Activated B cell treated with CpG ODN at 0.5 μM for 24 hours (primary cell): Measurements from ENCODE around the gene CDC26. TPM values are rescaled to one million over a fixed set of nuclear protein-coding genes. Genes with fewer than 3 reads are reported as not detected.

ENCODE experiments used
- ATAC-seq: fragments of 200-7000 bp; cut with Tn5 transposase; one replicate; pipeline ENCODE4 v1.10.0; 2021; ENCODE audit warnings: low read depth, mild to moderate bottlenecking, moderate library complexity
- CTCF ChIA-PET: fragments of 350-600 bp; sonication (Branson Sonifier 250); formaldehyde crosslinking; loops from one replicate; lab custom pipeline; 2021; ENCODE audit warnings: antibody characterized with exemption; lab: Charles Lee
- POLR2A ChIA-PET: fragments of 350-600 bp; sonication (Branson Sonifier 250); formaldehyde crosslinking; loops from one replicate; lab custom pipeline; 2021; ENCODE audit warnings: antibody characterized with exemption; lab: Charles Lee
- DNase-seq: peaks from one replicate; pipeline ENCODE4 v3.0.0; 2022
- H3K27ac Mint-ChIP-seq: one replicate; pipeline ENCODE4 v1.8.0; 2020; ENCODE audit warnings: mixed read lengths
- H3K27me3 Mint-ChIP-seq: one replicate; pipeline ENCODE4 v1.8.0; 2021; ENCODE audit warnings: mixed read lengths
- H3K36me3 Mint-ChIP-seq: one replicate; pipeline ENCODE4 v1.8.0; 2021; ENCODE audit warnings: low read depth, mixed read lengths
- H3K4me1 Mint-ChIP-seq: one replicate; pipeline ENCODE4 v1.8.0; 2021; ENCODE audit warnings: mixed read lengths
- H3K4me3 Mint-ChIP-seq: one replicate; pipeline ENCODE4 v1.8.0; 2020; ENCODE audit warnings: mild to moderate bottlenecking, mixed read lengths
- H3K9me3 Mint-ChIP-seq: one replicate; pipeline ENCODE4 v1.8.0; 2020; ENCODE audit warnings: mixed read lengths
- intact Hi-C: fragments of 100-400 bp; cut with micrococcal nuclease; formaldehyde crosslinking; loops from one replicate; pipeline ENCODE4 v1.15.1; 2024
- total RNA-seq: library from RNA; stranded (reverse); gene quantifications from 2 replicates; pipeline ENCODE4 v1.2.3, GENCODE V29; 2022
- TF ChIP-seq, protein P1 (sequence below): fragments of 200-600 bp; IDR thresholded peaks from one replicate; pipeline ENCODE4 v1.8.0; 2022; ENCODE audit warnings: antibody characterized with exemption, mild to moderate bottlenecking

CDC26 gene
- total RNA-seq, 1 donor from 2014 or later = 30.4 TPM

DNA sequence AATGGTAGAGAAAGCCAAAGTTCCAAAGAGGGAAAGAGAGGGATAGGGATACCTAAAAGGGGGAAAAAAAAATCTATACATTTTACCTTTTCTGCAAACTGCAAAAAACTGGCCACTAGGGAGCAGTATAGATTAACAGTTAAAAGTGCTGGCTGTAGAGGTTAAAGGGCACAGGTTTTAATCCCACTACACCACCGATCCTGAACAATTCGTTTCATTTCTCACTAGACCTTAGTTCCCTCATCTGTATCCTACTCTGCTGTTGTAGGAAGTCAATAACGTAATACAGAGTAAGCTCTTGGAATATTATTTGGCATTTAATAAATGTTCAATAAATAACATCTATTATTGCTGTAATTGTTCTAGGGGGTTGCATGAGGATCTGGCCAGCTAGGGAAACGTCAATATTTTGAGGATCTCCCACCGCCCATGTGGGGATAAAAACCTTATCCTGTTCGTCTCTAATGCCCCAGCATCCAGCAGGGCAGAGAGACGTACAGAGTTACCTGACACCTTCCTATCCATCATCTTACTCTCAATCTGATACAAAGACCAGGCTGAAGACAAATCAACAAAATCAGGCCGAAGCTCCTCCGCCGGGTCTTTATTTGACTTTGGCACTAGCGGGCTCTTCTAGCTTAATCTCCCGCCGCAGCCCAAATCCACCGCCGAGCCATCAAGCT lies 757 bp downstream of the CDC26 start:
- Mint-ChIP-seq H3K4me1 (peaks cover 9% of the 10 kb centered on the region), H3K4me3 (no peak overlapping the region), H3K36me3 (peaks cover 52% of the 10 kb centered on the region), H3K27me3 (no peaks in the 10 kb centered on the region), H3K27ac (no peak overlapping the region), H3K9me3 (no peaks in the 10 kb centered on the region)
- DNase-seq = no peak
- intact Hi-C loops = loop anchor here (1.0 to 5.0 kb wide), 11 partner anchors 53 to 1792 kb away; partner anchors contain the start of genes ALAD, C9orf43, ECPAS and FKBP15
- ChIA-PET CTCF (interaction anchor here (0.7 to 7.0 kb wide), 21 partner anchors 35 to 602 kb away, joined by 3 to 91 read pairs (median 4); partner anchors contain the start of genes ALAD, FKBP15, SLC31A1 and WDR31), POLR2A (interaction anchor here (0.6 to 2.6 kb wide), 15 partner anchors 54 to 1643 kb away, joined by 3 to 41 read pairs (median 8); partner anchors contain the start of genes ALAD, C9orf43, DNAJC25 and FKBP15)
- TF ChIP-seq, protein P1, sequence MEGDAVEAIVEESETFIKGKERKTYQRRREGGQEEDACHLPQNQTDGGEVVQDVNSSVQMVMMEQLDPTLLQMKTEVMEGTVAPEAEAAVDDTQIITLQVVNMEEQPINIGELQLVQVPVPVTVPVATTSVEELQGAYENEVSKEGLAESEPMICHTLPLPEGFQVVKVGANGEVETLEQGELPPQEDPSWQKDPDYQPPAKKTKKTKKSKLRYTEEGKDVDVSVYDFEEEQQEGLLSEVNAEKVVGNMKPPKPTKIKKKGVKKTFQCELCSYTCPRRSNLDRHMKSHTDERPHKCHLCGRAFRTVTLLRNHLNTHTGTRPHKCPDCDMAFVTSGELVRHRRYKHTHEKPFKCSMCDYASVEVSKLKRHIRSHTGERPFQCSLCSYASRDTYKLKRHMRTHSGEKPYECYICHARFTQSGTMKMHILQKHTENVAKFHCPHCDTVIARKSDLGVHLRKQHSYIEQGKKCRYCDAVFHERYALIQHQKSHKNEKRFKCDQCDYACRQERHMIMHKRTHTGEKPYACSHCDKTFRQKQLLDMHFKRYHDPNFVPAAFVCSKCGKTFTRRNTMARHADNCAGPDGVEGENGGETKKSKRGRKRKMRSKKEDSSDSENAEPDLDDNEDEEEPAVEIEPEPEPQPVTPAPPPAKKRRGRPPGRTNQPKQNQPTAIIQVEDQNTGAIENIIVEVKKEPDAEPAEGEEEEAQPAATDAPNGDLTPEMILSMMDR = peak; percentile 12
- peak; percentile 25 for ATAC-seq

DNA sequence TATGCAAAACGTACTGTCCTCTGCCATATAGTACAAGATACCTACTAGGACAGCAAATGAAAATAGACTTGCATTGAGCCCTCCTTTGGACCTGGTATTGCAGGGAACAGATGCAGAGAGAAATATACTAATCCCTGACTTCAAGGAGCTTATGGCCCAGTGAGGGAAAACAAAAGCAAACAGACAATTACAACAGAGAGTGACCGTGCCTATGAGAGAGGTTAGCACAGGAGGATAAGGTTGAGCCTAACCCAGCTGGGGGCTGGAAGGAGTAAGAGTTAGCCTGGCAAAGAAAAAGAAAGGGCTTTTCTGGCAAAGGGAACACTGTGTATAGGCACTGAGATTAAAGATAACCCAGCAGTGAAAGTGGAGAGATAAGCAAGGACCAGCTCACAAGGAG lies 5.5 kb downstream of the CDC26 start:
- peaks cover 4% of the 10 kb centered on the region for H3K4me1 Mint-ChIP-seq
- ChIA-PET POLR2A (no interaction called here), CTCF (interaction anchor here (1.2 kb wide), 1 partner anchor 388 kb away, joined by 4 read pairs; no protein-coding TSS in a partner anchor)
- no peak overlapping the region for H3K4me3 Mint-ChIP-seq
- H3K27me3 Mint-ChIP-seq = no peaks in the 10 kb centered on the region
- no peak overlapping the region for H3K27ac Mint-ChIP-seq
- H3K36me3 Mint-ChIP-seq = peaks cover 64% of the 10 kb centered on the region
- no peaks in the 10 kb centered on the region for H3K9me3 Mint-ChIP-seq
- ATAC-seq (no peak), DNase-seq (no peak)
- TF ChIP-seq, protein P1 = no peak
- intact Hi-C loops = no loop called here

DNA sequence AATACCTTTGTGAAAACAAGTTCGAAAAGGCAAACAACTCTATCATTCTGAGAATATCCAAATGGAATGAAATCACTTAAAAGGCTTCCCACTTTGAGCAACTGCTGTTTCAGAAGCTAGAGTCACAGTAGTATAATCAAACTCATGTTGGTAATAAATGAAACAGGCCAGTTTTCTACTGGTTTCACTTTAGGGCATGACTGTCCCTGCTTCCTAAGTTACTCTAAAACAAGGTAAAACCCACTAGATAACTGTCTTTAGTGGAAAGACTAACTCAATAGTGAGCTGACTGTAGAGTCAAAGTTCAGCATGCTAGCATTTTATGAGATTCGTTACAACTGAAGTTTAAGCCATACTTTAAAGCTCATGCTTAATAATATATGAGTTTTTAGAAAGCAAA lies 6.0 kb downstream of the CDC26 start:
- H3K27me3 Mint-ChIP-seq = no peaks in the 10 kb centered on the region
- intact Hi-C loops = no loop called here
- H3K4me3 Mint-ChIP-seq = no peak overlapping the region
- H3K4me1 Mint-ChIP-seq = peaks cover 4% of the 10 kb centered on the region
- ChIA-PET POLR2A (no interaction called here), CTCF (interaction anchor here (1.2 kb wide), 1 partner anchor 389 kb away, joined by 4 read pairs; no protein-coding TSS in a partner anchor)
- H3K36me3 Mint-ChIP-seq = peaks cover 65% of the 10 kb centered on the region
- no peak overlapping the region for H3K27ac Mint-ChIP-seq
- TF ChIP-seq, protein P1 = no peak
- H3K9me3 Mint-ChIP-seq = no peaks in the 10 kb centered on the region
- no peak for ATAC-seq
- no peak for DNase-seq

DNA sequence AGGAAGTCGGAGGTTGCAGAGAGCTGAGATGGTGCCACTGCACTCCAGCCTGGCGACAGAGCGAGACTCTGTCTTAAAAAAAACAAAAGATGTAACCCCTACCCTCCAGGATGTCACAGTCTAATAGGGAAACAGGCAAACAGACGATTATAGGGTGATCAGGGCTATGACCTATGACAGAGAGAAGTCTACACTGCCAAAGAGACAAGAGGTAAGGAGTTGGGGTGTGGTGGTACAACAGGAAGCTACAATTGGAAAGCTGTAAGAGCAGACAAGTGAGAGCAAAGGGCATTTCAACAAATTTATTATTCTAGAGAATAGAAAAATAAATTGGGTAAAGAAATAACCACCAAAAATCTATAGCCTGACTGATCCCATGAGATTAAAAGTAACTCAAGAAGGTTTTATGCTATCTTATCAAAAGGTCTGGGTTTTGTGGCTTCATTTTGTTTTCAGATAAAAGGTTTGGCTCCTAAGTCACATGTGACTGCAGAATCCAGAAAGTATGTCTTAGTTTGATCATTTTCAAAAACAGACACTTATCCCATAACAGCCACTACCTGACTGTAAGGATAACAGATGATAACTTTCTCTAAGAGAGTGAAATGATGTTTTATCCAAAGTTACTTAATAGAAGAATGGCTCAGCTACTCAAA lies 7.3 kb downstream of the CDC26 start:
- no peak for ATAC-seq
- no peaks in the 10 kb centered on the region for H3K27me3 Mint-ChIP-seq
- POLR2A ChIA-PET = no interaction called here
- H3K27ac Mint-ChIP-seq = no peak overlapping the region
- no peaks in the 10 kb centered on the region for H3K4me1 Mint-ChIP-seq
- H3K36me3 Mint-ChIP-seq = peaks cover 61% of the 10 kb centered on the region
- TF ChIP-seq, protein P1 = no peak
- DNase-seq = no peak
- no peaks in the 10 kb centered on the region for H3K9me3 Mint-ChIP-seq
- H3K4me3 Mint-ChIP-seq = no peak overlapping the region
- CTCF ChIA-PET = no interaction called here
- intact Hi-C loops = no loop called here

DNA sequence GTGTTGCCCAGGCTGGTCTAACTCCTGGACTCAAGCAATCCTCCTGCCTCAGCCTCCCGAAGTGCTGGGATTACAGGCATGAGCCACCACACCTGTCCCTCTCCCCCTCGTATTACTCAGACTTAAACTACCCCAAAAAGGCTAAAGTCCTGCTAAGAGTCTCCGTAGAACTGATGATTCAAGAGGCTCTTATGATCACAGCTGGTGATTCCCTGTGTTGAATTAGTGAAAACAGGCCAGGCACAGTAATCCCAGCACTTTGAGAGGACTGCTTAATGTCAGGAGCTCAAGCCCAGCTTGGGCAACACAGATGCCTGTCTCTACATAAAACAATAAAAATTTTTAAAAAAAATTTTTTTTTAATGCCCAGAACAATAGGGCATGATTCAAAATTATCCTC lies 9.2 kb downstream of the CDC26 start:
- H3K27me3 Mint-ChIP-seq = no peaks in the 10 kb centered on the region
- H3K4me1 Mint-ChIP-seq = no peaks in the 10 kb centered on the region
- no peaks in the 10 kb centered on the region for H3K9me3 Mint-ChIP-seq
- no peak for DNase-seq
- no peak overlapping the region for H3K4me3 Mint-ChIP-seq
- H3K36me3 Mint-ChIP-seq = peaks cover 50% of the 10 kb centered on the region
- TF ChIP-seq, protein P1 = no peak
- CTCF ChIA-PET = no interaction called here
- intact Hi-C loops = no loop called here
- POLR2A ChIA-PET = no interaction called here
- no peak overlapping the region for H3K27ac Mint-ChIP-seq
- ATAC-seq = no peak
